Bronchial epithelial cell (primary cell): ENCODE measurements around the gene TMCO4. TPM values are rescaled to one million over a fixed set of nuclear protein-coding genes. Genes with fewer than 3 reads are reported as not detected.

ENCODE experiments used
- DNase-seq: peaks from one replicate; pipeline ENCODE4 v3.0.0-alpha.2; 2010; ENCODE audit warnings: low read depth
- FAIRE-seq: peaks from 2 replicates; lab custom pipeline; 2011; peaks lifted over from hg19 to GRCh38; lab: Jason Lieb, UNC
- H3K27me3 ChIP-seq: 2 replicates; pipeline ENCODE4 v1.5.1; 2011; ENCODE audit warnings: low read length; ENCODE audit not compliant: control insufficient read depth, insufficient read depth
- H3K36me3 ChIP-seq: 2 replicates; pipeline ENCODE4 v1.5.1; 2011; ENCODE audit warnings: low read length; ENCODE audit not compliant: control insufficient read depth, insufficient read depth
- H3K4me3 ChIP-seq: 2 replicates; pipeline ENCODE4 v1.5.1; 2011; ENCODE audit warnings: mild to moderate bottlenecking, low read depth, low read length, control low read depth
- CTCF ChIP-seq: IDR thresholded peaks from 2 replicates; pipeline ENCODE4 v1.5.1; 2011; ENCODE audit warnings: mild to moderate bottlenecking, moderate library complexity, low read length, control low read depth, inconsistent platforms; ENCODE audit not compliant: insufficient read depth, severe bottlenecking
- total RNA-seq: library from RNA; depleted of rRNA; stranded (reverse); fragments of >200 nt; gene quantifications from 2 replicates; pipeline ENCODE4 v1.2.1, GENCODE V29; 2014

The TMCO4 gene
- total RNA-seq, 1 donor from 2014 or later: 2.6 TPM

GRCh38 chr1:19811206-19811851, 11.6 kb upstream of the TMCO4 start:
- peak; percentile 35 for DNase-seq
- FAIRE-seq: no peak
- H3K4me3 ChIP-seq: no peak overlapping the region
- H3K36me3 ChIP-seq: no peaks in the 10 kb centered on the region
- peaks cover 13% of the 10 kb centered on the region for H3K27me3 ChIP-seq
- TF ChIP-seq CTCF: peak; percentile 77

DNA sequence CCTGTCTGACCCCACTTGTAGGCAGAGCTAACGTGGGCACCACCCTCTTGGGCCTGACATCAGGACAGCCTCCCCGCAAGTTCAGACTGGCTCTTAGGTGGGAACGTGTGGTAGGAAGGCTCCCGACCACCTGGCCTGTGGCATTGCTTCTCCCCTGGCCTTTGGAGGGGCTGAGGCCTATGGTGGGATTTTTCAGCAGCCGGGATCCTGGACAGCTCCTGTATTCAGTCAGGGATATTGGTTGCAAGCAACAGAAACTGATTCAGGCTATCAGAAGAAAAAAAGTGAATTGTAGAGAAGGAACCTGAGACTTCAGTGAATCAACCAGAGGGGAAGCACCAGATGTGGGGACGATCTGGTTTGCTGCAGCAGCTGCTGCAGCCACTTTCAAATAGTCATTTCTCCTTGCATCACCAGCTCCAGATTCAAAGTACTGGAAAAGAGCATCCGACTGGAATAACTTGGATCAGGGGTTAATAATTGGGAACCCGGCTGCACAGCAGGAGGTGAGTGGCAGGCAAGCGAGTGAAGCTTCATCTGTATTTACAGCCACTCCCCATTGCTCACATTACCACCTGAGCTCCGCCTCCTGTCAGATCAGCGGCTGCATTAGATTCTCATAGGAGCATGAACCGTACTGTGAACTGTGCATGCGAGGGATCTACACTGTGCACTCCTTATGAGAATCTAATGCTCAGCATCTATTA, 9.5 kb upstream of the TMCO4 start:
- Histone ChIP-seq H3K36me3 (no peaks in the 10 kb centered on the region), H3K27me3 (peaks cover 3% of the 10 kb centered on the region), H3K4me3 (no peak overlapping the region)
- FAIRE-seq (no peak), DNase-seq (no peak)
- no peak for TF ChIP-seq CTCF

GRCh38 chr1:19808351-19808750, 8.6 kb upstream of the TMCO4 start:
- no peak for FAIRE-seq
- Histone ChIP-seq H3K4me3 (no peak overlapping the region), H3K27me3 (peaks cover 1% of the 10 kb centered on the region), H3K36me3 (no peaks in the 10 kb centered on the region)
- DNase-seq: no peak
- TF ChIP-seq CTCF: no peak

DNA sequence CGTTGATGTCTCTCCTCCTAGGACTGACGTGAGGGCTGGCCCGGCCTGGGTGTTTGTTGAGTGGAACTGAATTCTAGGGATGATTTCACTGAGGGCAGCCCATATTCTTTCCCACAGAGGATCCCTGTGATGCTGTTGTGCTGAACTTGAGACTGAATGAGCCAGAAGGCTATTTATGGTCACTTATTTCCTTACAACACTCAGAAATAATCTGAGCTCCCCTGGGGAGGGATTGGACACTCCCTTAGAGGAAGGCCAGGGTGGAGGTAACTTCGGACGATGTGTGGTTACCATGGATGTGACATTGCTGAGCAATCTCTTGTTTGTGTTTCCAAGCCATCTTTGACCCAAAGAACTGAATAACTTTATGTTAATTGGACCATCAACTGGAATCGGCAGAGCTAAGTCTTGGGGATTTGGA, 5.1 kb upstream of the TMCO4 start:
- Histone ChIP-seq H3K4me3 (no peak overlapping the region), H3K27me3 (peaks cover 3% of the 10 kb centered on the region), H3K36me3 (no peaks in the 10 kb centered on the region)
- DNase-seq (no peak), FAIRE-seq (no peak)
- no peak for TF ChIP-seq CTCF

- Histone ChIP-seq H3K36me3 (peaks cover under 1% of the 10 kb centered on the region), H3K4me3 (no peak overlapping the region), H3K27me3 (peaks cover 3% of the 10 kb centered on the region)
- no peak for DNase-seq
- no peak for FAIRE-seq
- TF ChIP-seq CTCF: no peak
Observed at GRCh38 chr1:19802269-19802668, 2.6 kb upstream of the TMCO4 start.
